KBM-7 (cell line): ENCODE results near the gene SLC19A1.
"Not testable (repeated sequence)": the region's sequence is repeated elsewhere in the genome, so short reads cannot be mapped to it uniquely, and the experiment has no call there.

Experiments
- DNase-seq: peaks from one replicate; pipeline ENCODE4 v3.0.0-alpha.2; 2015
- in situ Hi-C: fragments of 300-500 bp; cut with MboI; formaldehyde crosslinking; loops from 2 replicates; pipeline ENCODE4 v1.14.3; 2020; ENCODE audit warnings: low sequenced_read_pairs, low pct_unique_long_range_greater_than_20kb, mixed read lengths

The SLC19A1 gene

GRCh38 chr21:45513003-45513717, 29.1 kb downstream of the SLC19A1 start:
- no peak for DNase-seq
- in situ Hi-C loops, result no loop called here

- DNase-seq, result no peak
- in situ Hi-C loops, result no loop called here
Observed at GRCh38 chr21:45512626-45513002, 29.6 kb downstream of the SLC19A1 start.

GRCh38 chr21:45511661-45512431, 30.4 kb downstream of the SLC19A1 start:
- DNase-seq, result no peak
- in situ Hi-C loops, result no loop called here

GRCh38 chr21:45511007-45511406, 31.2 kb downstream of the SLC19A1 start:
- in situ Hi-C loops, result no loop called here
- no peak for DNase-seq

- in situ Hi-C loops, result no loop called here
Observed at GRCh38 chr21:45510466-45510955, 31.7 kb downstream of the SLC19A1 start.

GRCh38 chr21:45509566-45510465, 32.4 kb downstream of the SLC19A1 start:
- no peak for DNase-seq
- in situ Hi-C loops, result no loop called here

More at GRCh38 chr21:45510466-45510955, 31.7 kb downstream of the SLC19A1 start:
- no peak for DNase-seq

- in situ Hi-C loops, result no loop called here
- no peak for DNase-seq
Observed at GRCh38 chr21:45508607-45509565, 33.4 kb downstream of the SLC19A1 start.

GRCh38 chr21:45507888-45508508, 34.2 kb downstream of the SLC19A1 start:
- in situ Hi-C loops, result no loop called here
- DNase-seq, result no peak

- no peak for DNase-seq
Observed at GRCh38 chr21:45507523-45507875, 34.7 kb downstream of the SLC19A1 start.

GRCh38 chr21:45506836-45507522, 35.3 kb downstream of the SLC19A1 start:
- DNase-seq, result no peak
- in situ Hi-C loops, result no loop called here

More at GRCh38 chr21:45507523-45507875, 34.7 kb downstream of the SLC19A1 start:
- in situ Hi-C loops, result no loop called here

- in situ Hi-C loops, result no loop called here
- DNase-seq, result no peak
Observed at GRCh38 chr21:45506241-45506817, 35.9 kb downstream of the SLC19A1 start.

GRCh38 chr21:45505416-45506021, 36.7 kb downstream of the SLC19A1 start:
- DNase-seq, result no peak
- in situ Hi-C loops, result no loop called here

- DNase-seq, result no peak
- in situ Hi-C loops, result no loop called here
Observed at GRCh38 chr21:45504516-45505415, 37.5 kb downstream of the SLC19A1 start.

GRCh38 chr21:45504021-45504515, 38.2 kb downstream of the SLC19A1 start:
- DNase-seq, result no peak
- in situ Hi-C loops, result no loop called here

- DNase-seq, in situ Hi-C loops: not testable (repeated sequence)
Observed at GRCh38 chr21:45503226-45503625, 39.0 kb downstream of the SLC19A1 start.

GRCh38 chr21:45502600-45502999, 39.6 kb downstream of the SLC19A1 start:
- in situ Hi-C loops, result no loop called here
- DNase-seq, result no peak
